ENCODE measurements around the gene LIPG. TPM values are rescaled to one million over a fixed set of nuclear protein-coding genes. Genes with fewer than 3 reads are reported as not detected.
A peak's percentile ranks its signal among the peaks of the same experiment; 100 is the strongest.

LIPG gene
- total RNA-seq, 4 donors from 2014 or later, result 4.9 to 11.5 (median 6.9) TPM

DNA sequence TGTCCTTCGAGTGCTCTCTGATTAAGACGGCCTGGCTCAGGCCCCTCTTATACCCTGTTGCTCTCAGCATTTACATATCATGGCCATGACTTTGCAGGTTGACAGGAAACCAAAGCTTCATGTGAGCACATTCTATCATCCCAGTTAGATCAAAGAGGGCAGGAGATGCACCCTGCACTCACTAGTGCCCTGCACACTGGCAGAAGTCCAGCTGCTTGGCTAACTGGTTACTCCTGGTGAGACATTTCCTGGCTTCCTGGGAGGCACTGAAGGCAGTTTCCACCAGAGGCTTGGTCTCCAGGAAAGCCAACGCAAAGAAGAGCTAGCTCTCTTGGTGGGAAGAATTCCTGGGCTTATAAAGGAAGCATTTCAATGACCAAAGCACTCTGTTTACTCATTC is 66.3 kb downstream of the LIPG start:
- 80% methylated on average over 3 of the region's 3 CpGs; no CpG with 5 or more reads in 1 of the 2 donors for WGBS, 2 donors (ENCODE audit: low coverage in 1 of 2)
- TF ChIP-seq, protein P1, sequence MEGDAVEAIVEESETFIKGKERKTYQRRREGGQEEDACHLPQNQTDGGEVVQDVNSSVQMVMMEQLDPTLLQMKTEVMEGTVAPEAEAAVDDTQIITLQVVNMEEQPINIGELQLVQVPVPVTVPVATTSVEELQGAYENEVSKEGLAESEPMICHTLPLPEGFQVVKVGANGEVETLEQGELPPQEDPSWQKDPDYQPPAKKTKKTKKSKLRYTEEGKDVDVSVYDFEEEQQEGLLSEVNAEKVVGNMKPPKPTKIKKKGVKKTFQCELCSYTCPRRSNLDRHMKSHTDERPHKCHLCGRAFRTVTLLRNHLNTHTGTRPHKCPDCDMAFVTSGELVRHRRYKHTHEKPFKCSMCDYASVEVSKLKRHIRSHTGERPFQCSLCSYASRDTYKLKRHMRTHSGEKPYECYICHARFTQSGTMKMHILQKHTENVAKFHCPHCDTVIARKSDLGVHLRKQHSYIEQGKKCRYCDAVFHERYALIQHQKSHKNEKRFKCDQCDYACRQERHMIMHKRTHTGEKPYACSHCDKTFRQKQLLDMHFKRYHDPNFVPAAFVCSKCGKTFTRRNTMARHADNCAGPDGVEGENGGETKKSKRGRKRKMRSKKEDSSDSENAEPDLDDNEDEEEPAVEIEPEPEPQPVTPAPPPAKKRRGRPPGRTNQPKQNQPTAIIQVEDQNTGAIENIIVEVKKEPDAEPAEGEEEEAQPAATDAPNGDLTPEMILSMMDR (IDR thresholded peaks at IDR 0.05), result no peak
- no peak for TF ChIP-seq POLR2A (IDR thresholded peaks at IDR 0.05)
- no peak for TF ChIP-seq EP300 (IDR thresholded peaks at IDR 0.05; ENCODE audit: low read depth)
- TF ChIP-seq POLR2AphosphoS5 (IDR thresholded peaks at IDR 0.05), result no peak
- H3K36me3 ChIP-seq, result no peaks in the 10 kb centered on the region
- no peak overlapping the region for H3K4me3 ChIP-seq
- H3K4me1 ChIP-seq, result peaks cover 0 to 14% (median 6%) of the 10 kb centered on the region in 4 donors
- no peaks in the 10 kb centered on the region for H3K27me3 ChIP-seq
- in situ Hi-C loops (cut with MboI; ENCODE audit: low pct_ligation_motif_present in 1 of 4, low pct_unique_long_range_greater_than_20kb in 1 of 4, low sequenced_read_pairs in 3 of 4) (no loop called here), intact Hi-C loops (cut with DNase I; ENCODE audit: low total_unique reads) (no loop called here)
- peak; percentile 21 for DNase-seq
- no peak overlapping the region for H3K27ac ChIP-seq
- H3K9me3 ChIP-seq, result no peaks in the 10 kb centered on the region

DNA sequence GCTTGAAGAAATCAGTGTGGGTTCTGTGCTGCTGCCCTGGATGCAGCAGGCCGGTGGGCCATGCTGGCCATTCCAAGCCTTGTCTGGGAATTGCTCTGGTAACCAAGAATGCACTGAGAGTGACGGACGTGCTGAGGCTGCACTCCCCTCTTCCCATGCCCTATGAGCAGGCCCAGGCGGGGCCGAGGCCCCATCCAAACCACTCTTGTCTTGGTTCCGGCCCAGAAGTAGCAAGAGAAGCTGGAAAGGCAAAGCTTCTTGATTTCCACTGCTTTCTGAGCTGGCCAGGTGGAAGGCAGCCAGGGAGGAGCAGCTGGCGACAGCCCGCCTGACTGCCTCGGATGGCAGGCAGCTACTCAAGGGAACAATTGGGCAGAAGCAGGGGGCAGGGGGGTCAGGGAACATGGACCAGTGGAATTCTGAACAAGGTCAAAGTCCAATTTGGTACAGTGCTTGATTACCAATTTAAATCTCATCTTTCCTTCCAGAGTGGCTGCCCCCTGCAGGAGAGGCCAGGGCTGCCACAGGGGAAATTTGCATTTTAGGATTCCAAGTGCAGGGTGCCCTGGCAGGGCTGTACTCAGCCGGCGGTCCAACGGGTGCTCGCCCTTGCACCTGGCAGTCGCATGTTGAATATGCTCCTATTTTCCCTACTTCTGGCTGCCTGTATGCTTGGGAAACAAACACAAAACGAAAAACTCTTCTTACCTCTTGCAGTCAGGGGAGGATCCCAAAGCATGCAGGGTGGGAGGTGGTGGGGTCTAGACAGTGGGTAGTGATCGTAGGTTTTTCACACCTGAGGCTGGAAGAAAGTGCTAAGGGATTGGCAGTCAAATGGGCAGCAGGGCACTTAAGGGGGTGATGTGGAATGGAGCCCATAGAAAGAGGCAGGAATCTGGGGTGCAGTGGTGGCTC is 67.3 kb downstream of the LIPG start:
- H3K27me3 ChIP-seq, result no peaks in the 10 kb centered on the region
- H3K4me1 ChIP-seq, result peaks cover 0 to 14% (median 6%) of the 10 kb centered on the region in 4 donors
- H3K9me3 ChIP-seq, result no peaks in the 10 kb centered on the region
- intact Hi-C loops (cut with DNase I; ENCODE audit: low total_unique reads), result no loop called here
- no peak overlapping the region for H3K4me3 ChIP-seq
- WGBS, 2 donors (ENCODE audit: low coverage in 1 of 2), result 50 to 52% methylated on average over 8 to 15 of the region's 16 CpGs
- TF ChIP-seq EP300 (IDR thresholded peaks at IDR 0.05; ENCODE audit: low read depth), result no peak
- TF ChIP-seq, protein P1 (IDR thresholded peaks at IDR 0.05), result peak; percentile 14 to 43 (median 32)
- in situ Hi-C loops (cut with MboI; ENCODE audit: low pct_ligation_motif_present in 1 of 4, low pct_unique_long_range_greater_than_20kb in 1 of 4, low sequenced_read_pairs in 3 of 4), result no loop called here
- H3K36me3 ChIP-seq, result no peaks in the 10 kb centered on the region
- peak; percentile 22 for DNase-seq
- H3K27ac ChIP-seq, result no peak overlapping the region

DNA sequence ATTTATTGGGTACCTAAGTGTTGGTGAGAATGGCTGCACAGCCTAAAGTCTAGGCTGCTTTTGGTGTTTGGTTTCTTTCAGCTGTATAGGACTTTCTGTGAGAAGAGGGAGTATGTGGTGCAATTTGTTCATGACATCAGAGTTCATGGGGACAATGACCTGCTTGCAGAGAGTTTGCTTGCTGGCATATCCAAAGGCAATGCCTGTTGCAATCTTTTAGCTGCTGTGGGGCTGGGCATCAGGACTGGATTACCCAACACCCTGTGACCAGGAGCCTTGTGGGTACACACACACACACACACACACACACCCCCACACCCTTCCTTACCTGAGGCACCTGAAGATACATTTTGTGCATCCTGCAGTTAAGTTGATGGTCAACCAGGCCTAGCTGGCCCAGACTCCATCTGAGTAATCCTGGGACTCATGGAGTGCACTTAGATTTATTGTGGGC is 68.4 kb downstream of the LIPG start:
- in situ Hi-C loops (cut with MboI; ENCODE audit: low pct_ligation_motif_present in 1 of 4, low pct_unique_long_range_greater_than_20kb in 1 of 4, low sequenced_read_pairs in 3 of 4), result no loop called here
- DNase-seq, result peak; percentile 22
- Histone ChIP-seq H3K9me3 (no peaks in the 10 kb centered on the region), H3K4me3 (no peak overlapping the region), H3K27ac (no peak overlapping the region), H3K27me3 (no peaks in the 10 kb centered on the region), H3K36me3 (no peaks in the 10 kb centered on the region), H3K4me1 (peaks cover 0 to 14% (median 6%) of the 10 kb centered on the region in 4 donors)
- intact Hi-C loops (cut with DNase I; ENCODE audit: low total_unique reads), result no loop called here
- TF ChIP-seq POLR2AphosphoS5 (IDR thresholded peaks at IDR 0.05) (no peak), POLR2A (IDR thresholded peaks at IDR 0.05) (no peak)

DNA sequence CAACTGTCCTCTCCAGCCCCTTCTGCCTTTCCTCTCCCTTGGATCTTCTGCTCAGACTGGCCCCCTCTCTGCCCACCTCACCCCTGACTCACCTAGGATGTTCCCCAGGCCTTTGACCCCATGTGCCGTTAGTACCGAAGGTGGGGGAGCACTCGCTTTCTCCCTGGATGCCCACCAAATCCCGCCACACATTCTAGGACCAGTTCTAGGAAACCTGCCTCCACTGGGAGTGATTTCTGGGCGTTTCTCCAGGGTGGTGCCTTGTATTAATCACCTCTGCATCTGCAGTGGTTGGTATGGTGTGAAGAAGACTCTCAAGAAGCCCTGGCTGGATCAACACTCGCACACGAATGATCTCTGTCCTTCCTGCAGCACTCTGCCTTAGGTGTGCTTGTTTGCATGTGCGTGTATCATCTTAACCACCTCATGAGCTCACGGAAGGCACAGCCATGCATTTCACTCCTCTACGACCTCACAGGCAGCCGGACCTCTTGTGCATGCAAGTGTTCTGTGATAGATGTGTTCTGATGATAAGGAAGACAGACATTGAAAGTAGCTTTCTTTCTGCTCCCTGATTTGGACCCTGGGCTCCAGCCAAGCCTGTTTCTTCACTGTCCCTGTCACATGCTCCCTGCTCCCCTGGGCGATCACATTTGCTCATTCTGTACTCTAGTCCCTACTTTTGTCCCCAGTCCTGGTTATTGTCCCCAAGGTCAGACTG is 69.4 kb downstream of the LIPG start:
- Histone ChIP-seq H3K27me3 (no peaks in the 10 kb centered on the region), H3K27ac (no peak overlapping the region), H3K9me3 (no peaks in the 10 kb centered on the region), H3K36me3 (no peaks in the 10 kb centered on the region), H3K4me3 (no peak overlapping the region), H3K4me1 (peaks cover 0 to 14% (median 6%) of the 10 kb centered on the region in 4 donors)
- in situ Hi-C loops (cut with MboI; ENCODE audit: low pct_ligation_motif_present in 1 of 4, low pct_unique_long_range_greater_than_20kb in 1 of 4, low sequenced_read_pairs in 3 of 4), result no loop called here
- no peak for DNase-seq
- TF ChIP-seq, protein P1 (IDR thresholded peaks at IDR 0.05), result no peak
- TF ChIP-seq POLR2AphosphoS5 (IDR thresholded peaks at IDR 0.05), result no peak
- TF ChIP-seq POLR2A (IDR thresholded peaks at IDR 0.05), result no peak
- TF ChIP-seq EP300 (IDR thresholded peaks at IDR 0.05; ENCODE audit: low read depth), result no peak
- intact Hi-C loops (cut with DNase I; ENCODE audit: low total_unique reads), result no loop called here
- 86% methylated on average over 12 of the region's 12 CpGs; no CpG with 5 or more reads in 1 of the 2 donors for WGBS, 2 donors (ENCODE audit: low coverage in 1 of 2)
